ENCODE measurements around the gene VKORC1L1. TPM values are rescaled to one million over a fixed set of nuclear protein-coding genes. Genes with fewer than 3 reads are reported as not detected.

The VKORC1L1 gene
- total RNA-seq, 1 experiment from 2014 or later: 30.9 TPM

- BruUV-seq (replicated peaks): no TSS peak
Measured at GRCh38 chr7:65976659-65977196, 103.9 kb downstream of the VKORC1L1 start.

More at GRCh38 chr7:65976659-65977196, 103.9 kb downstream of the VKORC1L1 start:
- H3K27ac ChIP-seq (ENCODE audit: low read depth, low read length): no peak overlapping the region
- no peaks in the 10 kb centered on the region for H4K20me1 ChIP-seq (ENCODE audit: insufficient read depth)
- ChIA-PET CTCF (no interaction called here), POLR2A (no interaction called here), RAD21 (ENCODE audit: low non-redundant PET in 1 of 2, low total read pairs in 2 of 2, uncharacterized antibody in 2 of 2, unreplicated experiment in 2 of 2) (no interaction called here)
- H3K9me3 ChIP-seq (ENCODE audit: control insufficient read depth in 1 of 2, insufficient read depth in 1 of 2, low read depth in 1 of 2, low read length in 2 of 2): no peaks in the 10 kb centered on the region
- peaks cover 7 to 9% of the 10 kb centered on the region in 2 experiments; a peak in 3 of 4 replicates for H3K4me1 ChIP-seq (ENCODE audit: control insufficient read depth in 1 of 2, insufficient read depth in 2 of 2, low read length in 2 of 2)
- ATAC-seq (no peak), DNase-seq (ENCODE audit: low read depth, low spot score) (no peak)
- H3K9me2 ChIP-seq (ENCODE audit: insufficient read depth): no peaks in the 10 kb centered on the region
- H3K27me3 ChIP-seq (ENCODE audit: insufficient read depth, low read length): no peaks in the 10 kb centered on the region
- no peak overlapping the region for H3K9ac ChIP-seq (ENCODE audit: low read length)
- TF ChIP-seq, protein P1, sequence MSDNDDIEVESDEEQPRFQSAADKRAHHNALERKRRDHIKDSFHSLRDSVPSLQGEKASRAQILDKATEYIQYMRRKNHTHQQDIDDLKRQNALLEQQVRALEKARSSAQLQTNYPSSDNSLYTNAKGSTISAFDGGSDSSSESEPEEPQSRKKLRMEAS (IDR thresholded peaks at IDR 0.05): no peak
- TF ChIP-seq ZFX (IDR thresholded peaks at IDR 0.05) (no peak), EZH2phosphoT487 (IDR thresholded peaks at IDR 0.05; ENCODE audit: borderline replicate concordance) (no peak), ZNF274 (IDR thresholded peaks at IDR 0.05; ENCODE audit: low read depth, low read length) (no peak), CEBPB (IDR thresholded peaks at IDR 0.05; ENCODE audit: low read depth) (no peak), CTCF (IDR thresholded peaks at IDR 0.05 in 2 of 3, conservative IDR thresholded peaks at IDR 0.05 in 1 of 3; ENCODE audit: borderline replicate concordance in 1 of 3, insufficient read depth in 1 of 3, low read depth in 2 of 3, low read length in 2 of 3) (no peak), POLR2A (IDR thresholded peaks at IDR 0.05; ENCODE audit: borderline replicate concordance, extremely low read depth, insufficient read depth, insufficient read length) (no peak), RAD21 (IDR thresholded peaks at IDR 0.05; ENCODE audit: low read depth) (no peak), TCF7L2 (IDR thresholded peaks at IDR 0.05; ENCODE audit: borderline replicate concordance, extremely low read depth, insufficient read depth, insufficient read length) (no peak), CBX3 (IDR thresholded peaks at IDR 0.05; ENCODE audit: low read depth) (no peak), SP1 (IDR thresholded peaks at IDR 0.05; ENCODE audit: low read depth) (no peak), EZH2 (IDR thresholded peaks at IDR 0.05) (no peak), ZBTB33 (IDR thresholded peaks at IDR 0.05; ENCODE audit: extremely low read depth, insufficient replicate concordance, low read length) (no peak), POLR2AphosphoS5 (IDR thresholded peaks at IDR 0.05; ENCODE audit: low read depth, low read length) (no peak), FOSL1 (IDR thresholded peaks at IDR 0.05; ENCODE audit: low read depth) (no peak), JUND (IDR thresholded peaks at IDR 0.05) (no peak)
- TF ChIP-seq, protein P2, sequence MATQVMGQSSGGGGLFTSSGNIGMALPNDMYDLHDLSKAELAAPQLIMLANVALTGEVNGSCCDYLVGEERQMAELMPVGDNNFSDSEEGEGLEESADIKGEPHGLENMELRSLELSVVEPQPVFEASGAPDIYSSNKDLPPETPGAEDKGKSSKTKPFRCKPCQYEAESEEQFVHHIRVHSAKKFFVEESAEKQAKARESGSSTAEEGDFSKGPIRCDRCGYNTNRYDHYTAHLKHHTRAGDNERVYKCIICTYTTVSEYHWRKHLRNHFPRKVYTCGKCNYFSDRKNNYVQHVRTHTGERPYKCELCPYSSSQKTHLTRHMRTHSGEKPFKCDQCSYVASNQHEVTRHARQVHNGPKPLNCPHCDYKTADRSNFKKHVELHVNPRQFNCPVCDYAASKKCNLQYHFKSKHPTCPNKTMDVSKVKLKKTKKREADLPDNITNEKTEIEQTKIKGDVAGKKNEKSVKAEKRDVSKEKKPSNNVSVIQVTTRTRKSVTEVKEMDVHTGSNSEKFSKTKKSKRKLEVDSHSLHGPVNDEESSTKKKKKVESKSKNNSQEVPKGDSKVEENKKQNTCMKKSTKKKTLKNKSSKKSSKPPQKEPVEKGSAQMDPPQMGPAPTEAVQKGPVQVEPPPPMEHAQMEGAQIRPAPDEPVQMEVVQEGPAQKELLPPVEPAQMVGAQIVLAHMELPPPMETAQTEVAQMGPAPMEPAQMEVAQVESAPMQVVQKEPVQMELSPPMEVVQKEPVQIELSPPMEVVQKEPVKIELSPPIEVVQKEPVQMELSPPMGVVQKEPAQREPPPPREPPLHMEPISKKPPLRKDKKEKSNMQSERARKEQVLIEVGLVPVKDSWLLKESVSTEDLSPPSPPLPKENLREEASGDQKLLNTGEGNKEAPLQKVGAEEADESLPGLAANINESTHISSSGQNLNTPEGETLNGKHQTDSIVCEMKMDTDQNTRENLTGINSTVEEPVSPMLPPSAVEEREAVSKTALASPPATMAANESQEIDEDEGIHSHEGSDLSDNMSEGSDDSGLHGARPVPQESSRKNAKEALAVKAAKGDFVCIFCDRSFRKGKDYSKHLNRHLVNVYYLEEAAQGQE (IDR thresholded peaks at IDR 0.05; ENCODE audit: low read depth): no peak
- H3K36me3 ChIP-seq (ENCODE audit: control insufficient read depth in 1 of 2, insufficient read depth in 2 of 2, low read length in 2 of 2): peaks cover 11 to 25% of the 10 kb centered on the region in 2 experiments; a peak in 3 of 4 replicates
- no peak overlapping the region for H3K4me3 ChIP-seq (replicated peaks in 1 of 2; ENCODE audit: low read depth in 1 of 2, low read length in 2 of 2)
- H2AFZ ChIP-seq (ENCODE audit: low read depth, low read length, poor library complexity, severe bottlenecking): no peak overlapping the region
- no peak overlapping the region for H3K4me2 ChIP-seq (ENCODE audit: low read length)
- H3K79me2 ChIP-seq (ENCODE audit: insufficient read depth, low read length): peaks cover 34% of the 10 kb centered on the region
- intact Hi-C loops (cut with micrococcal nuclease): no loop called here

Data from HCT116 (cell line).